ENCODE measurements around the gene LZTR1. TPM values are rescaled to one million over a fixed set of nuclear protein-coding genes. Genes with fewer than 3 reads are reported as not detected.
A peak's percentile ranks its signal among the peaks of the same experiment; 100 is the strongest.

The LZTR1 gene
- total and polyA plus RNA-seq, 2 of the 4 experiments (the other 2 are of a cell fraction): 22.8 to 41.3 TPM

DNA sequence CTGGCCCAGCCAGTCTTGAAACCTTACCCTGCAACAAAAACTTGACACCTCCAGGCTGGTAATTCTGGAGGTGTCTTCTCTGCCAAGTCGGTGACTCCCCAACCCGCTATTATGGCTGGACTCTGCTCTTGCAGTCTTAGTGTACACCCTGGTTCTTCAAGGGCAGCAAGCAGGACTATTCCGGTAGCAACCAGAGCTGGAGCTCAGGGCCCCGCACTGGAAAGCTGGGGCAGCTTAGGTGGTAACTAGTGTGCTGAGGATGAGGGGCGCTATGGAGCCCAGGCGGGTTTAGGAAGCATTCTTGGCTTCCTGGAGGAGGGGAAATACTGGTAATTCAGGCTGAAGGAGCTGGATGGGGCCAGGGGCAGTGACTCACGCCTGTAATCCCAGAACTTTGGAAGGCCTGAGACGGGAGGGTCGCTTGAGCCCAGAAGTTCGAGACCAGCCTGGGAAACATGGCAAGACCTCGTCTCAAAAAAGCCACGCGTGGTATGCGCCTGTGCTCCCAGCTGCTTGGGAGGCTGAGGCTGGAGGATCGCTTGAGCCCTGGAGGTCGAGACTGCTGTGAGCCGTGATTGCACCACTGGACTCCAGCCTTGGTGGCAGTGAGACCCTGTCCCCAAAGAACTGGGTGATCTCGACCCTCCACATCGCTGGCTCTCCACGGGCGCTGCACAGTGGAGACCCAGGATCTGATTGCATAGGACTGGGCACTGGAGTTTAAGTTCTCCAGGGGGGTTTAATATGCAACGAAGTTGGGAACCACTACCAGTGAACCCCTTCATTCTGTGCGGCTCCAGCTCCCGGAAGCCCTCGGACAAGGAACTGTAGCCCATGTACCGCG lies 25.6 kb upstream of the LZTR1 start (continued):
- no peak for TF ChIP-seq RAD21 (IDR thresholded peaks at IDR 0.05; ENCODE audit: low read length)

GRCh38 chr22:20957102-20957682 lies 24.9 kb upstream of the LZTR1 start:
- H3K9ac ChIP-seq (ENCODE audit: low read depth, low read length): peak overlapping the region; percentile 55

More at GRCh38 chr22:20957102-20957682, 24.9 kb upstream of the LZTR1 start:
- H3K4me2 ChIP-seq (ENCODE audit: low read depth, low read length): peak overlapping the region; percentile 89
- peaks cover 27% of the 10 kb centered on the region; the same call in 1 of the 2 replicates for H4K20me1 ChIP-seq (ENCODE audit: insufficient read depth, low read length)
- no peak overlapping the region; the same call in 1 of the 2 replicates for H3K27ac ChIP-seq (ENCODE audit: insufficient read depth, low read length)
- H3K18ac ChIP-seq (ENCODE audit: low read depth, low read length): no peak overlapping the region; the same call in 1 of the 2 replicates
- no peak overlapping the region for H2BK20ac ChIP-seq (ENCODE audit: low read depth, low read length)
- dilution Hi-C loops (cut with HindIII; ENCODE audit: low sequenced_read_pairs, unreplicated experiment): no loop called here
- H3K9me3 ChIP-seq (ENCODE audit: control insufficient read depth, insufficient read depth, low read length): no peaks in the 10 kb centered on the region
- H3K56ac ChIP-seq (ENCODE audit: extremely low read depth, insufficient read depth, low read length): no peak overlapping the region
- no peak overlapping the region for H2BK15ac ChIP-seq (ENCODE audit: low read depth, low read length)
- peak overlapping the region; percentile 53; the same call in 1 of the 2 replicates for H3K14ac ChIP-seq (replicated peaks; ENCODE audit: low read depth, low read length)
- H3K4me3 ChIP-seq (ENCODE audit: insufficient read depth, low read depth, low read length): peak overlapping the region; percentile 51
- WGBS, 2 experiments (ENCODE audit: extremely low coverage in 2 of 2, insufficient read length in 1 of 2): 12% methylated on average over 5 of the region's 59 CpGs; no CpG with 5 or more reads in 1 of the 2 experiments
- peaks cover 5 to 40% of the 10 kb centered on the region in 2 experiments; a peak in 3 of 4 replicates for H3K79me1 ChIP-seq (ENCODE audit: low read depth in 1 of 2, low read length in 2 of 2)
- intact Hi-C loops (cut with micrococcal nuclease): loop anchor here (10.0 kb wide), 2 partner anchors 72 to 152 kb away; no protein-coding TSS in a partner anchor
- CTCF ChIA-PET: no interaction called here
- ATAC-seq (ENCODE audit: low read depth) (peak; percentile 42), DNase-seq (no peak)
- TF ChIP-seq SMC3 (IDR thresholded peaks at IDR 0.05; ENCODE audit: low read depth, low read length) (no peak), POLR2A (IDR thresholded peaks at IDR 0.05; ENCODE audit: low read depth, low read length) (no peak), MAZ (IDR thresholded peaks at IDR 0.05; ENCODE audit: borderline replicate concordance, low read depth, low read length) (no peak), USF2 (IDR thresholded peaks at IDR 0.05; ENCODE audit: low read depth, low read length) (no peak), RFX5 (IDR thresholded peaks at IDR 0.05; ENCODE audit: low read depth, low read length) (no peak), RAD21 (IDR thresholded peaks at IDR 0.05; ENCODE audit: low read length) (no peak), BHLHE40 (IDR thresholded peaks at IDR 0.05; ENCODE audit: low read depth, low read length) (no peak)
- TF ChIP-seq, protein P1, sequence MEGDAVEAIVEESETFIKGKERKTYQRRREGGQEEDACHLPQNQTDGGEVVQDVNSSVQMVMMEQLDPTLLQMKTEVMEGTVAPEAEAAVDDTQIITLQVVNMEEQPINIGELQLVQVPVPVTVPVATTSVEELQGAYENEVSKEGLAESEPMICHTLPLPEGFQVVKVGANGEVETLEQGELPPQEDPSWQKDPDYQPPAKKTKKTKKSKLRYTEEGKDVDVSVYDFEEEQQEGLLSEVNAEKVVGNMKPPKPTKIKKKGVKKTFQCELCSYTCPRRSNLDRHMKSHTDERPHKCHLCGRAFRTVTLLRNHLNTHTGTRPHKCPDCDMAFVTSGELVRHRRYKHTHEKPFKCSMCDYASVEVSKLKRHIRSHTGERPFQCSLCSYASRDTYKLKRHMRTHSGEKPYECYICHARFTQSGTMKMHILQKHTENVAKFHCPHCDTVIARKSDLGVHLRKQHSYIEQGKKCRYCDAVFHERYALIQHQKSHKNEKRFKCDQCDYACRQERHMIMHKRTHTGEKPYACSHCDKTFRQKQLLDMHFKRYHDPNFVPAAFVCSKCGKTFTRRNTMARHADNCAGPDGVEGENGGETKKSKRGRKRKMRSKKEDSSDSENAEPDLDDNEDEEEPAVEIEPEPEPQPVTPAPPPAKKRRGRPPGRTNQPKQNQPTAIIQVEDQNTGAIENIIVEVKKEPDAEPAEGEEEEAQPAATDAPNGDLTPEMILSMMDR (conservative IDR thresholded peaks at IDR 0.05; ENCODE audit: low read depth, low read length): no peak
- H4K8ac ChIP-seq (ENCODE audit: low read depth in 2 of 2, low read length in 2 of 2): peak overlapping the region; percentile 3 to 80; a peak in 2 of 4 replicates
- H4K91ac ChIP-seq (ENCODE audit: insufficient read depth, low read depth, low read length): no peak overlapping the region; the same call in 1 of the 2 replicates
- in situ Hi-C loops (cut with MboI; ENCODE audit: low sequenced_read_pairs): no loop called here
- 0 out of 2 replicates have a peak, but pooled peaks cover 7% of the 10 kb centered on the region for H3K9me1 ChIP-seq (ENCODE audit: insufficient read depth, low read length)
- no TSS peak for BruUV-seq (replicated peaks)
- H3K4ac ChIP-seq (ENCODE audit: low read depth, low read length): peak overlapping the region; percentile 78
- peak overlapping the region; percentile 30; the same call in 1 of the 2 replicates for H4K5ac ChIP-seq (ENCODE audit: low read depth, low read length)
- peak overlapping the region; percentile 78 for H2AFZ ChIP-seq (replicated peaks; ENCODE audit: low read length, poor library complexity)
- H3K27me3 ChIP-seq (ENCODE audit: control insufficient read depth, insufficient read depth, low read length): no peaks in the 10 kb centered on the region
- peak overlapping the region; percentile 70 for H2AK9ac ChIP-seq (replicated peaks; ENCODE audit: low read depth, low read length, poor library complexity)
- peak overlapping the region; percentile 24 for H3K23ac ChIP-seq (ENCODE audit: low read depth, low read length)
- no peak overlapping the region for H2AK5ac ChIP-seq (ENCODE audit: low read depth, low read length)
- H2BK5ac ChIP-seq (ENCODE audit: low read depth, low read length, poor library complexity, severe bottlenecking): no peak overlapping the region
- POLR2A ChIA-PET (ENCODE audit: unreplicated experiment): no interaction called here
- H2BK120ac ChIP-seq (ENCODE audit: low read depth, low read length): no peak overlapping the region
- peaks cover 17% of the 10 kb centered on the region for H3K36me3 ChIP-seq (ENCODE audit: control insufficient read depth, insufficient read depth, low read length)
- peaks cover 6% of the 10 kb centered on the region; the same call in 1 of the 2 replicates for H3K4me1 ChIP-seq (ENCODE audit: control insufficient read depth, insufficient read depth, low read length)
